Measurements from ENCODE around the gene ARMH2. TPM values are rescaled to one million over a fixed set of nuclear protein-coding genes. Genes with fewer than 3 reads are reported as not detected.
"Not testable (repeated sequence)": the region's sequence is repeated elsewhere in the genome, so short reads cannot be mapped to it uniquely, and the experiment has no call there.

The ARMH2 gene
- total and polyA plus RNA-seq, 2 experiments from 2014 or later = not detected

- Histone ChIP-seq H4K20me1 (ENCODE audit: insufficient read depth) (no peaks in the 10 kb centered on the region), H3K27ac (no peak overlapping the region), H3K9ac (no peak overlapping the region), H3K4me2 (ENCODE audit: unreplicated experiment) (no peak overlapping the region), H3K36me3 (ENCODE audit: low read depth) (no peaks in the 10 kb centered on the region), H3K4me1 (ENCODE audit: insufficient read depth) (no peaks in the 10 kb centered on the region), H2AFZ (no peak overlapping the region), H3K79me2 (ENCODE audit: insufficient read depth) (no peaks in the 10 kb centered on the region), H3K4me3 (no peak overlapping the region), H3K27me3 (replicated peaks; ENCODE audit: insufficient read depth) (no peaks in the 10 kb centered on the region), H3F3A (ENCODE audit: insufficient read depth) (no peaks in the 10 kb centered on the region), H3K9me3 (ENCODE audit: low read depth) (no peaks in the 10 kb centered on the region), H3K9me2 (ENCODE audit: insufficient read depth) (no peaks in the 10 kb centered on the region)
- 89 to 92% methylated on average over 3 of the region's 3 CpGs for WGBS, 2 experiments (ENCODE audit: low coverage in 1 of 2, low lambda C conversion rate in 2 of 2, missing lambda C conversion rate in 2 of 2)
- no peak for TF ChIP-seq EZH2 (IDR thresholded peaks at IDR 0.05; ENCODE audit: insufficient read depth, poor library complexity, severe bottlenecking)
- no peak for TF ChIP-seq EZH2phosphoT487 (IDR thresholded peaks at IDR 0.05; ENCODE audit: insufficient read depth, low read depth)
- DNase-seq = no peak
- in situ Hi-C loops (cut with MboI) = loop anchor here (5.0 kb wide), 1 partner anchor 177 kb away; no protein-coding TSS in a partner anchor
Observed at GRCh38 chr6:24759718-24760117, 39.0 kb downstream of the ARMH2 start.

GRCh38 chr6:24757611-24758010 is 41.1 kb downstream of the ARMH2 start:
- no peak overlapping the region for H3K4me2 ChIP-seq (ENCODE audit: unreplicated experiment)
- H3F3A ChIP-seq (ENCODE audit: insufficient read depth) = no peaks in the 10 kb centered on the region
- TF ChIP-seq EZH2phosphoT487 (IDR thresholded peaks at IDR 0.05; ENCODE audit: insufficient read depth, low read depth) (no peak), EZH2 (IDR thresholded peaks at IDR 0.05; ENCODE audit: insufficient read depth, poor library complexity, severe bottlenecking) (no peak)
- 89 to 90% methylated on average over 6 of the region's 6 CpGs for WGBS, 2 experiments (ENCODE audit: low coverage in 1 of 2, low lambda C conversion rate in 2 of 2, missing lambda C conversion rate in 2 of 2)
- H3K9ac ChIP-seq = no peak overlapping the region
- in situ Hi-C loops (cut with MboI) = no loop called here
- H3K36me3 ChIP-seq (ENCODE audit: low read depth) = no peaks in the 10 kb centered on the region
- no peak overlapping the region for H3K27ac ChIP-seq
- H3K4me1 ChIP-seq (ENCODE audit: insufficient read depth) = no peaks in the 10 kb centered on the region
- H4K20me1 ChIP-seq (ENCODE audit: insufficient read depth) = no peaks in the 10 kb centered on the region
- no peaks in the 10 kb centered on the region for H3K9me3 ChIP-seq (ENCODE audit: low read depth)
- H2AFZ ChIP-seq = peak overlapping the region; percentile 29; the same call in 1 of the 2 replicates
- no peak overlapping the region for H3K4me3 ChIP-seq
- no peak for DNase-seq
- H3K79me2 ChIP-seq (ENCODE audit: insufficient read depth) = no peaks in the 10 kb centered on the region
- no peaks in the 10 kb centered on the region for H3K9me2 ChIP-seq (ENCODE audit: insufficient read depth)
- H3K27me3 ChIP-seq (replicated peaks; ENCODE audit: insufficient read depth) = no peaks in the 10 kb centered on the region

GRCh38 chr6:24755279-24755678 is 43.4 kb downstream of the ARMH2 start:
- DNase-seq = no peak
- TF ChIP-seq EZH2 (IDR thresholded peaks at IDR 0.05; ENCODE audit: insufficient read depth, poor library complexity, severe bottlenecking) (no peak), EZH2phosphoT487 (IDR thresholded peaks at IDR 0.05; ENCODE audit: insufficient read depth, low read depth) (no peak)
- in situ Hi-C loops (cut with MboI) = no loop called here
- Histone ChIP-seq H2AFZ (peak overlapping the region; percentile 21; the same call in 1 of the 2 replicates), H3K4me3 (no peak overlapping the region), H3K9ac (no peak overlapping the region), H3K9me3 (ENCODE audit: low read depth) (no peaks in the 10 kb centered on the region), H3K4me1 (ENCODE audit: insufficient read depth) (no peaks in the 10 kb centered on the region), H3K79me2 (ENCODE audit: insufficient read depth) (no peaks in the 10 kb centered on the region), H3K36me3 (ENCODE audit: low read depth) (no peaks in the 10 kb centered on the region), H3K9me2 (ENCODE audit: insufficient read depth) (no peaks in the 10 kb centered on the region), H3K27me3 (replicated peaks; ENCODE audit: insufficient read depth) (no peaks in the 10 kb centered on the region), H3K4me2 (ENCODE audit: unreplicated experiment) (no peak overlapping the region), H4K20me1 (ENCODE audit: insufficient read depth) (no peaks in the 10 kb centered on the region), H3F3A (ENCODE audit: insufficient read depth) (no peaks in the 10 kb centered on the region), H3K27ac (no peak overlapping the region)

- H2AFZ ChIP-seq; H3K9me2 ChIP-seq (ENCODE audit: insufficient read depth); H3K4me2 ChIP-seq (ENCODE audit: unreplicated experiment); H3K4me3 ChIP-seq; H3K9ac ChIP-seq; in situ Hi-C loops (cut with MboI); H4K20me1 ChIP-seq (ENCODE audit: insufficient read depth); H3K9me3 ChIP-seq (ENCODE audit: low read depth); H3K79me2 ChIP-seq (ENCODE audit: insufficient read depth); DNase-seq; H3F3A ChIP-seq (ENCODE audit: insufficient read depth); H3K36me3 ChIP-seq (ENCODE audit: low read depth); H3K27me3 ChIP-seq (replicated peaks; ENCODE audit: insufficient read depth); H3K27ac ChIP-seq; H3K4me1 ChIP-seq (ENCODE audit: insufficient read depth): not testable (repeated sequence)
- WGBS, 2 experiments (ENCODE audit: low coverage in 1 of 2, low lambda C conversion rate in 2 of 2, missing lambda C conversion rate in 2 of 2) = 61 to 64% methylated on average over 4 of the region's 4 CpGs
Observed at GRCh38 chr6:24754378-24754777, 44.3 kb downstream of the ARMH2 start.

GRCh38 chr6:24753545-24753944 is 45.2 kb downstream of the ARMH2 start:
- H3K9me2 ChIP-seq (ENCODE audit: insufficient read depth) = no peaks in the 10 kb centered on the region
- 55 to 64% methylated on average over 2 of the region's 2 CpGs for WGBS, 2 experiments (ENCODE audit: low coverage in 1 of 2, low lambda C conversion rate in 2 of 2, missing lambda C conversion rate in 2 of 2)

More at GRCh38 chr6:24753545-24753944, 45.2 kb downstream of the ARMH2 start:
- Histone ChIP-seq H3K4me3 (no peak overlapping the region), H3K4me2 (ENCODE audit: unreplicated experiment) (no peak overlapping the region), H3K4me1 (ENCODE audit: insufficient read depth) (no peaks in the 10 kb centered on the region), H3K36me3 (ENCODE audit: low read depth) (no peaks in the 10 kb centered on the region), H3K27ac (no peak overlapping the region), H3K79me2 (ENCODE audit: insufficient read depth) (no peaks in the 10 kb centered on the region), H3F3A (ENCODE audit: insufficient read depth) (no peaks in the 10 kb centered on the region), H4K20me1 (ENCODE audit: insufficient read depth) (no peaks in the 10 kb centered on the region), H3K27me3 (replicated peaks; ENCODE audit: insufficient read depth) (no peaks in the 10 kb centered on the region), H2AFZ (no peak overlapping the region), H3K9me3 (ENCODE audit: low read depth) (no peaks in the 10 kb centered on the region), H3K9ac (no peak overlapping the region)
- TF ChIP-seq EZH2 (IDR thresholded peaks at IDR 0.05; ENCODE audit: insufficient read depth, poor library complexity, severe bottlenecking) = no peak
- no peak for TF ChIP-seq EZH2phosphoT487 (IDR thresholded peaks at IDR 0.05; ENCODE audit: insufficient read depth, low read depth)
- in situ Hi-C loops (cut with MboI) = no loop called here
- no peak for DNase-seq

Data from GM23248 (cell line).